HFF-Myc (cell line): Measurements from ENCODE around the gene MRPL24.
A peak's percentile ranks its signal among the peaks of the same experiment; 100 is the strongest.

Source experiments
- DNase-seq: peaks from one replicate; pipeline ENCODE4 v3.0.0-alpha.2; 2011; ENCODE audit warnings: low read depth; ENCODE audit errors: extremely low read depth
- H3K4me3 ChIP-seq: replicated peaks from 2 replicates; pipeline ENCODE4 v1.5.1; 2011; ENCODE audit warnings: low read depth, mild to moderate bottlenecking, control low read depth, low read length
- TF ChIP-seq, protein P1 (sequence below): IDR thresholded peaks from 2 replicates; pipeline ENCODE4 v1.5.1; 2012; ENCODE audit warnings: mild to moderate bottlenecking, low read depth, low read length, control low read depth; ENCODE audit errors: missing control alignments

The MRPL24 gene

DNA sequence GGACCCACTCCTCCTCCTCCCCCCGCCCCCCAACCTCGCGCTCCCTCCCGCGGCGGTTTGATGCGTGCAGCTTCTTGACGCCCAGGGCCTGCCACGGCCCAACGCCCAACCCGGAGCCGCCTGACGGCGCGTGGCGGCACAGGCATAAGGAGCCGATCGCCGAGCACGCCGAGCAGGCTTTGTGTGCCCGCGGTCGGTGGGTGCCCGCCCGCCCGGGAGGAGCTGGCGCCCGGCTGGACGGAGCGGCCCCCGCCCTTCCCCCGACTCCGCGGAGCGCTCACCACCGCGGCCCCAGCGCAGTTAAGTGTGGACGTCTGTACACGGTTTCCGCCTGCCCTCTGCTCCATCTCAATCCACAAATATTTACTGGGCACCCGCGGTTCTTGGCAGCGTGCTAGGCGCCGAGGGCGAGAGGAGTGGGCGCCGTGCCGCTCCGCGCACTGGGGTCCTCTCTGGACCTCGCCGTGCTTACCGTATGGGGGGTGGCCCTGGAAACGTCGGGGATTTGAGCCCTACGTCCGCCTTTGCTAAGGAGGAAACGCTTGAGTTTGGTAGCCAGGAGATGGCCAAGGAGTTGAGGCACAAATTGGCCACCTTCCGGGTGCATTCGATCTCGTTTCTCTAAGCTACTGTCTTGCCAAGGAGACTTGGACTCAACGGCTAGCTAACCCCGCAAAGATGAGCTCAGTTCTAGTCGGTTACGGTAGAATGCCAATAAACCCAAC lies 11.0 kb upstream of the MRPL24 start:
- TF ChIP-seq, protein P1, sequence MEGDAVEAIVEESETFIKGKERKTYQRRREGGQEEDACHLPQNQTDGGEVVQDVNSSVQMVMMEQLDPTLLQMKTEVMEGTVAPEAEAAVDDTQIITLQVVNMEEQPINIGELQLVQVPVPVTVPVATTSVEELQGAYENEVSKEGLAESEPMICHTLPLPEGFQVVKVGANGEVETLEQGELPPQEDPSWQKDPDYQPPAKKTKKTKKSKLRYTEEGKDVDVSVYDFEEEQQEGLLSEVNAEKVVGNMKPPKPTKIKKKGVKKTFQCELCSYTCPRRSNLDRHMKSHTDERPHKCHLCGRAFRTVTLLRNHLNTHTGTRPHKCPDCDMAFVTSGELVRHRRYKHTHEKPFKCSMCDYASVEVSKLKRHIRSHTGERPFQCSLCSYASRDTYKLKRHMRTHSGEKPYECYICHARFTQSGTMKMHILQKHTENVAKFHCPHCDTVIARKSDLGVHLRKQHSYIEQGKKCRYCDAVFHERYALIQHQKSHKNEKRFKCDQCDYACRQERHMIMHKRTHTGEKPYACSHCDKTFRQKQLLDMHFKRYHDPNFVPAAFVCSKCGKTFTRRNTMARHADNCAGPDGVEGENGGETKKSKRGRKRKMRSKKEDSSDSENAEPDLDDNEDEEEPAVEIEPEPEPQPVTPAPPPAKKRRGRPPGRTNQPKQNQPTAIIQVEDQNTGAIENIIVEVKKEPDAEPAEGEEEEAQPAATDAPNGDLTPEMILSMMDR: no peak
- peak; percentile 85 for DNase-seq
- peak overlapping the region; percentile 94 for H3K4me3 ChIP-seq

DNA sequence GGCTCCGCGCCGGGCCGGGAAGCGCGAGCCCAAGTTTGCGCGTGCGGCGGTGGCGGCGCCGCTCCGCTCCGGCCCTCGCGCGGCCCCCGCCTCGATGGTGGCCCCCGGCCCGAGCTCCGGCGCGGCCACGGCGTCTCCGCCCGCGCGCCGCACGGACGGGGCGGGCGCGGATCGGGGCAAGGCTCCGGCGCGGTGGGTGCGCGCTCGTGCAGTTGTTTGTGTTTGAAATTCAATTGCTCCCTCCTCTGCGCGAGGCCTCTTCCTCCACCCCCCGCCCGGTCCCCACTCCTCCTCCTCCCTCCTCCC lies 10.5 kb upstream of the MRPL24 start, which contains the start of gene HDGF:
Gene HDGF (minus strand): TSS at position 225 of the 306 bp plus-strand sequence. CDS start 246 bp downstream, outside the sequence.
- TF ChIP-seq, protein P1: no peak
- DNase-seq: no peak
- H3K4me3 ChIP-seq: peak within 1 kb of the TSS; percentile 94

DNA sequence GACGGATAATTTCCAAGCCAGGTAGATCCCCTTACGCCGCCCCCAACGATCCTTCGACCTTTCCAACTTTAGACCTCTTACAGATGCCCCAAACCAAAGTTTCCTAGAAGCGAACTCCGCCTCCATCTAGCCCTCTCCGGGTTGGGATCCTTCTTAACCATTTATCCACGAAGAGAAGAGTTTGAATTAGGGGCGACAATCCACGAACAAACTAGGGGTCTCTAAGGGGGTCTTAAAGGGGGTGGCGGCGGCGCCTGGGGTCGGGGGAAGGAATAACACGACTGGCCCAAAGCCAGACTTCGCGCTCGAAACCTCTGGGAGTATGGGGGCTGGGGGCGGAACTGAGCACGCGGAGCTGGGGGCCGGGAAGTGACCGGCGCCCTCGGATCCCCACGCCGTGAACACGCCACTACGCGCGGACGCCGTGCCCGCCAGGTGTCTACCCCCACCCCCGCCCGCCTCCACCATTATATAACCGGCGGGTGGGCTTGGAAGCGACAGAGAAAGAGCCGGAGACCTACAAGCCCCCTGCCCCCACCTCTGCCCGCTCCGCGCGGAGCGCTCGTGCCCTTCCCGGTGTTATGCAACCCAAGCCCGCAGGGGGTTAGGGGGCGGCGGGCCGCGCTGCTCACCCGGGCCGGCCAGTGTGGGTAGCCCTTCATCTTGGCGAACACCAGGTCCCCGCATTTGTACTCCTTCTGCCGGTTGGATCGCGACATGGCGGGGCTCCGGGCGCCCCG lies 10.0 kb upstream of the MRPL24 start:
- no peak for DNase-seq
- TF ChIP-seq, protein P1: no peak
- peak overlapping the region; percentile 94 for H3K4me3 ChIP-seq

DNA sequence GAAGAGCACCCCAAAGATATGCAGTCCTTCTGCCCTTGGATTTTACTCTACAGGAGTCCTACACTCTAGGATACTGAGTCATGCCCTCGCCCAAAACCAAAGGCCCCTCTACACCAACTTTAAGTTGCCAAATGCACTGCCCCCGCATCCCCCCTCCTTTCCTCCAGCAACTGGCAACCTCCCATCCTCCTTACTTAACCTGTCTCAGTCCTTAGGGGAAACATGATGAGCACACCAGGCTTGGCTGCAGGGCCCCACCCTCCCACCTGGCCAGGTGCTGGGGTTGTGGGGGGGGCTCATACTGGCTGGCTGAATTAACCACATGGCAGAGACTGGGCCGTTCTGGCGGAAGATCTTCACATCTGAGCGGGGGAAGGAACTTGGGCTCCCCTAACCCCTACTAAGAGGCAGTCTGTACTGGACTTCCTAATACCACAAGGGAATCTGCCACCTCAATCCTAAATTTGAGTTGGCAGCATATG lies 9.3 kb upstream of the MRPL24 start:
- H3K4me3 ChIP-seq: peak overlapping the region; percentile 94
- TF ChIP-seq, protein P1: no peak
- DNase-seq: no peak

DNA sequence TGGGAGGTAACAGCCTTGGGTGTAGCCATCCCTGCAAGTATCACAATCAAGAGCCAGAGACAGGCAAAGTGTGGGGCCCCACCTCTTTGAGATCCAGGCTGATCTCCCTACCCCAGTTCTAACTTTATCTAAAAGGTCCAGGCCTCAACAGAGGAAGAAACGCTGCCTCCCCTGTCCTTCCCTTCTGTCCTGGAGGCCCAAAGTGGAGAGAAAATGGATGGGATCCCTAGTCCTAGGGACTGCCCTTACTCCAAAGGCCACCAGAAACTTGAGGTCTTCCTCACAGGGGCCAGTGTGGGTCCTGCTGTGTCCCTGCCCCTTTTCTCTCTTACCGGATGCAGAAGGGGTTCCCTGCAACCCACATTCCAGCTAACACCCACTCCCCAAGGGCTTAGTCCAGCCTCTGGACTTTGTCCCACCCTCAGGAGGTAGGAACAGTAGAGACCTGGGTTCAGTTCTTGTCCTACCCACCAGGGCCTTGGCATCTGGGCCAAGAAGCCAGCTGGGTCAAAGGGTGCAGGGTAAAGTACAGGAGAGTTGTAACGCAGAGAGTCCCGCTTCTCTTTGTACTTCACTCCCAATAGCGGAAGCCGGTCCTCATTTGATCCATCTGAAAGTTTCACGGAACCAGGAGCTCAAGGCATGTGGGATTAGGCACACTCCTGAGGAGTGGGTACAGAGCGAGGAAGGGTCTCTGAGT lies 8.7 kb upstream of the MRPL24 start:
- DNase-seq: no peak
- TF ChIP-seq, protein P1: no peak
- H3K4me3 ChIP-seq: peak overlapping the region; percentile 94

DNA sequence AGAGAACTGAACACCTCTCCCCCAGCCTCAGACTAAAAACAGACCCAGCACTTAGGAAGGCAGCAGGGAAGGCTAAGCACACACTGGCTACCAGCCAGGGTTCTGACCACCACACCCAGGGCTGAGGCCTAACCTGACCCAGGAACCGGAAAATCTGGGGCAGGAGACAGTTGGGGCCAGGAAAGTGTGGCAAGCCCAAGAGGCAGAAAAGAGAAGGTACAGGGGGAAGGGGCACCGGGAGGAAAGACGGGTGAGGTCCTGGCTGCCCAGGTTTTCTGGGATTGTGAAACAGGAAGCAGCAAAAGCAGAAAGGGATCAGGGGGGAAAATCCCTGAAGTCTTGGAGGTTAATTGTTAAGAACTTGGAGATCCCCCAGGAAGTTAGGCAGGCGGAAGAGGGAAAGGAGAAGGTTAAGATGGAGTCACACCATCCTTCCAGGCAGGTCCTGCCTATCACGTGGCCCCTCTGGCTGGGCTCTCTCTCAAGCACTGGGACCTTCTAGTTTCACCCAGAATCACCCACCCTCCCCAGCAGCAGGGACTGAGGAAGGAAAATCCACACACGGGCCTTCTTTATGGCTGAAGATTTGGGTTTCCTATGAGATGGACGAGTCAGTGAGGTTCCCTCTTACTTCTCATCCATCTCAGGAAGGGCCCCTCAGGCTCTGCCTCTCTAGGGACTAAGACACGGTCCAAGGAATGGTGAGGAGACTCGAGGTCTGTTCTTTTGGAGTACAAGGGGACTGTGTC lies 8.0 kb upstream of the MRPL24 start:
- DNase-seq: no peak
- TF ChIP-seq, protein P1: no peak

More for the DNA sequence above, 8.0 kb upstream of the MRPL24 start:
- peak overlapping the region; percentile 94 for H3K4me3 ChIP-seq
